ENCODE data around the gene COTL1. TPM values are rescaled to one million over a fixed set of nuclear protein-coding genes. Genes with fewer than 3 reads are reported as not detected.
A peak's percentile ranks its signal among the peaks of the same experiment; 100 is the strongest.

The COTL1 gene
- total RNA-seq, 2 experiments from 2014 or later = 125 to 232 TPM

- TF ChIP-seq EZH2phosphoT487 (IDR thresholded peaks at IDR 0.05; ENCODE audit: borderline replicate concordance, low read depth, low read length) (no peak), CTCF (conservative IDR thresholded peaks at IDR 0.05; ENCODE audit: low read length) (no peak)
- Histone ChIP-seq H3K4me2 (ENCODE audit: low read length) (peak overlapping the region; percentile 66), H3K36me3 (ENCODE audit: insufficient read depth, low read length) (peaks cover 80% of the 10 kb centered on the region), H2AFZ (ENCODE audit: low read length) (no peak overlapping the region), H3K9me2 (ENCODE audit: insufficient read depth, low read length) (no peaks in the 10 kb centered on the region), H3K4me1 (ENCODE audit: insufficient read depth, low read length, poor library complexity, severe bottlenecking) (peaks cover 89% of the 10 kb centered on the region), H3K4me3 (ENCODE audit: low read depth, low read length, poor library complexity, severe bottlenecking) (no peak overlapping the region), H3K9me3 (ENCODE audit: low read length) (peaks cover 5% of the 10 kb centered on the region; the same call in 1 of the 2 replicates), H3K79me2 (ENCODE audit: insufficient read depth, low read depth, low read length) (peaks cover 94% of the 10 kb centered on the region), H3K27ac (ENCODE audit: low read depth, low read length, poor library complexity, severe bottlenecking) (peak overlapping the region; percentile 58), H4K20me1 (ENCODE audit: insufficient read depth, low read length) (peaks cover 13% of the 10 kb centered on the region; the same call in 1 of the 2 replicates)
- DNase-seq (ENCODE audit: low spot score) = no peak
- BruUV-seq (replicated peaks) = no TSS peak
- ChIA-PET POLR2A (interaction anchor here (0.5 to 1.4 kb wide), 3 partner anchors 14 to 96 kb away, joined by 3 read pairs; no protein-coding TSS in a partner anchor), CTCF (ENCODE audit: unreplicated experiment) (no interaction called here)
- intact Hi-C loops (cut with micrococcal nuclease; ENCODE audit: unreplicated experiment) = loop anchor here (1.0 kb wide), 1 partner anchor 8 kb away; no protein-coding TSS in a partner anchor
These were observed 10.8 kb downstream of the COTL1 start for GRCh38 chr16:84607061-84607460.

- peaks cover 5% of the 10 kb centered on the region; the same call in 1 of the 2 replicates for H3K9me3 ChIP-seq (ENCODE audit: low read length)
- ChIA-PET CTCF (ENCODE audit: unreplicated experiment) (no interaction called here), POLR2A (interaction anchor here (0.5 to 1.5 kb wide), 6 partner anchors 8 to 88 kb away, joined by 3 to 5 read pairs (median 4); no protein-coding TSS in a partner anchor)
- TF ChIP-seq EZH2phosphoT487 (IDR thresholded peaks at IDR 0.05; ENCODE audit: borderline replicate concordance, low read depth, low read length) (no peak), CTCF (conservative IDR thresholded peaks at IDR 0.05; ENCODE audit: low read length) (no peak)
- H3K27ac ChIP-seq (ENCODE audit: low read depth, low read length, poor library complexity, severe bottlenecking) = peak overlapping the region; percentile 20
- intact Hi-C loops (cut with micrococcal nuclease; ENCODE audit: unreplicated experiment) = no loop called here
- no peak overlapping the region for H2AFZ ChIP-seq (ENCODE audit: low read length)
- peaks cover 75% of the 10 kb centered on the region for H3K36me3 ChIP-seq (ENCODE audit: insufficient read depth, low read length)
- peak overlapping the region; percentile 66 for H3K4me2 ChIP-seq (ENCODE audit: low read length)
- no peak overlapping the region for H3K4me3 ChIP-seq (ENCODE audit: low read depth, low read length, poor library complexity, severe bottlenecking)
- no peaks in the 10 kb centered on the region for H3K9me2 ChIP-seq (ENCODE audit: insufficient read depth, low read length)
- H3K79me2 ChIP-seq (ENCODE audit: insufficient read depth, low read depth, low read length) = peaks cover 95% of the 10 kb centered on the region
- no peak for DNase-seq (ENCODE audit: low spot score)
- H4K20me1 ChIP-seq (ENCODE audit: insufficient read depth, low read length) = peaks cover 13% of the 10 kb centered on the region; the same call in 1 of the 2 replicates
- peaks cover 96% of the 10 kb centered on the region for H3K4me1 ChIP-seq (ENCODE audit: insufficient read depth, low read length, poor library complexity, severe bottlenecking)
- BruUV-seq (replicated peaks) = no TSS peak
These were observed 11.6 kb downstream of the COTL1 start for GRCh38 chr16:84606081-84606875.

All from OCI-LY7 (cell line).